ENCODE results near the gene SLC12A3. TPM values are rescaled to one million over a fixed set of nuclear protein-coding genes. Genes with fewer than 3 reads are reported as not detected.

The SLC12A3 gene
- total and polyA plus RNA-seq, 2 donors (not counting 1 experiment from before 2014, with no cell fraction given) = not detected

GRCh38 chr16:56964243-56965148, 99.5 kb downstream of the SLC12A3 start:
- Histone ChIP-seq H3K4me1 (ENCODE audit: control insufficient read depth, extremely low read depth, insufficient read depth, low read length) (peaks cover 18% of the 10 kb centered on the region), H3K27ac (ENCODE audit: insufficient read depth, low read length) (peak overlapping the region; percentile 75), H3K36me3 (ENCODE audit: control insufficient read depth, insufficient read depth, low read length) (no peaks in the 10 kb centered on the region), H3K27me3 (ENCODE audit: control insufficient read depth, insufficient read depth, low read length) (no peaks in the 10 kb centered on the region), H3K9ac (ENCODE audit: insufficient read depth, low read length) (no peak overlapping the region), H3K4me2 (ENCODE audit: extremely low read depth, insufficient read depth, low read length) (peak overlapping the region; percentile 35), H3K4me3 (replicated peaks in 1 of 4; ENCODE audit: control extremely low read depth in 1 of 4, insufficient read depth in 1 of 4, low read depth in 3 of 4, low read length in 4 of 4) (no peak overlapping the region), H4K20me1 (ENCODE audit: control insufficient read depth, extremely low read depth, insufficient read depth, low read length) (no peaks in the 10 kb centered on the region), H3K9me3 (ENCODE audit: control insufficient read depth, insufficient read depth, low read depth, low read length) (no peaks in the 10 kb centered on the region), H3K79me2 (ENCODE audit: control insufficient read depth, insufficient read depth, low read length) (no peaks in the 10 kb centered on the region), H2AFZ (ENCODE audit: low read length) (no peak overlapping the region)
- TF ChIP-seq, protein P1, sequence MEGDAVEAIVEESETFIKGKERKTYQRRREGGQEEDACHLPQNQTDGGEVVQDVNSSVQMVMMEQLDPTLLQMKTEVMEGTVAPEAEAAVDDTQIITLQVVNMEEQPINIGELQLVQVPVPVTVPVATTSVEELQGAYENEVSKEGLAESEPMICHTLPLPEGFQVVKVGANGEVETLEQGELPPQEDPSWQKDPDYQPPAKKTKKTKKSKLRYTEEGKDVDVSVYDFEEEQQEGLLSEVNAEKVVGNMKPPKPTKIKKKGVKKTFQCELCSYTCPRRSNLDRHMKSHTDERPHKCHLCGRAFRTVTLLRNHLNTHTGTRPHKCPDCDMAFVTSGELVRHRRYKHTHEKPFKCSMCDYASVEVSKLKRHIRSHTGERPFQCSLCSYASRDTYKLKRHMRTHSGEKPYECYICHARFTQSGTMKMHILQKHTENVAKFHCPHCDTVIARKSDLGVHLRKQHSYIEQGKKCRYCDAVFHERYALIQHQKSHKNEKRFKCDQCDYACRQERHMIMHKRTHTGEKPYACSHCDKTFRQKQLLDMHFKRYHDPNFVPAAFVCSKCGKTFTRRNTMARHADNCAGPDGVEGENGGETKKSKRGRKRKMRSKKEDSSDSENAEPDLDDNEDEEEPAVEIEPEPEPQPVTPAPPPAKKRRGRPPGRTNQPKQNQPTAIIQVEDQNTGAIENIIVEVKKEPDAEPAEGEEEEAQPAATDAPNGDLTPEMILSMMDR (conservative IDR thresholded peaks at IDR 0.05 in 1 of 2, IDR thresholded peaks at IDR 0.05 in 1 of 2; ENCODE audit: low read depth in 1 of 2, low read length in 2 of 2) = peak; percentile 40 to 71
- no peak for TF ChIP-seq EZH2 (IDR thresholded peaks at IDR 0.05; ENCODE audit: low read length, missing control alignments)
- peak; percentile 77 to 92 for DNase-seq (ENCODE audit: low read depth in 2 of 2)

Other genes starting within 250 kb of the SLC12A3 start
- gene MT1E, start 239.4 kb upstream of the SLC12A3 start, total RNA-seq = 251 and 390 TPM in 2 replicates
- 465 and 572 TPM in 2 replicates for gene MT1E, start 239.4 kb upstream of the SLC12A3 start, polyA plus RNA-seq
- gene MT1M, start 232.5 kb upstream of the SLC12A3 start, total RNA-seq = 18.5 and 58.8 TPM in 2 replicates
- gene MT1M, start 232.5 kb upstream of the SLC12A3 start, polyA plus RNA-seq = 6.9 and 8.5 TPM in 2 replicates
- gene MT1A, start 226.5 kb upstream of the SLC12A3 start, total RNA-seq = 2.3 and 5.3 TPM in 2 replicates
- 2.9 and 4.8 TPM in 2 replicates for gene MT1A, start 226.5 kb upstream of the SLC12A3 start, polyA plus RNA-seq
- not detected in 2 replicates for gene MT1B, start 213.3 kb upstream of the SLC12A3 start, total RNA-seq
- gene MT1B, start 213.3 kb upstream of the SLC12A3 start, polyA plus RNA-seq = not detected in 2 replicates
- 0.26 and 2.1 TPM in 2 replicates for gene MT1F, start 207.2 kb upstream of the SLC12A3 start, total RNA-seq
- gene MT1F, start 207.2 kb upstream of the SLC12A3 start, polyA plus RNA-seq = 0.20 and 3.2 TPM in 2 replicates
- gene MT1G, start 197.1 kb upstream of the SLC12A3 start, total RNA-seq = 11.6 and 16.4 TPM in 2 replicates
- 5.7 and 9.1 TPM in 2 replicates for gene MT1G, start 197.1 kb upstream of the SLC12A3 start, polyA plus RNA-seq
- not detected in 2 replicates for gene MT1H, start 195.4 kb upstream of the SLC12A3 start, total RNA-seq
- gene MT1H, start 195.4 kb upstream of the SLC12A3 start, polyA plus RNA-seq = not detected in 2 replicates
- gene MT1X, start 182.7 kb upstream of the SLC12A3 start, total RNA-seq = 86.8 and 137 TPM in 2 replicates
- 137 and 242 TPM in 2 replicates for gene MT1X, start 182.7 kb upstream of the SLC12A3 start, polyA plus RNA-seq
- 36.7 and 42.9 TPM in 2 replicates for gene NUP93, start 135.1 kb upstream of the SLC12A3 start, total RNA-seq
- gene NUP93, start 135.1 kb upstream of the SLC12A3 start, polyA plus RNA-seq = 37.6 and 61.0 TPM in 2 replicates
- gene HERPUD1, start 66.9 kb downstream of the SLC12A3 start, total RNA-seq = 111 and 117 TPM in 2 replicates
- 127 and 199 TPM in 2 replicates for gene HERPUD1, start 66.9 kb downstream of the SLC12A3 start, polyA plus RNA-seq
- gene CETP, start 96.7 kb downstream of the SLC12A3 start, total RNA-seq = not detected in 2 replicates
- gene CETP, start 96.7 kb downstream of the SLC12A3 start, polyA plus RNA-seq = 0.06 TPM in 1 of 2 replicates, not detected in the other
- gene NLRC5, start 124.3 kb downstream of the SLC12A3 start, total RNA-seq = 23.6 and 43.6 TPM in 2 replicates
- gene NLRC5, start 124.3 kb downstream of the SLC12A3 start, polyA plus RNA-seq = 18.8 and 22.2 TPM in 2 replicates
- gene CPNE2, start 227.4 kb downstream of the SLC12A3 start, total RNA-seq = 14.6 and 20.5 TPM in 2 replicates
- 39.6 and 42.0 TPM in 2 replicates for gene CPNE2, start 227.4 kb downstream of the SLC12A3 start, polyA plus RNA-seq

Measured in fibroblast of lung (primary cell).